HG02678 (cell line): ENCODE data around the gene INMT.

ENCODE experiments used
- ATAC-seq: cut with Tn5 transposase; IDR thresholded peaks from one replicate; pipeline ENCODE4 v1.9.1; 2021; ENCODE audit warnings: mild to moderate bottlenecking, moderate library complexity; ENCODE audit not compliant: unreplicated experiment

The INMT gene

DNA sequence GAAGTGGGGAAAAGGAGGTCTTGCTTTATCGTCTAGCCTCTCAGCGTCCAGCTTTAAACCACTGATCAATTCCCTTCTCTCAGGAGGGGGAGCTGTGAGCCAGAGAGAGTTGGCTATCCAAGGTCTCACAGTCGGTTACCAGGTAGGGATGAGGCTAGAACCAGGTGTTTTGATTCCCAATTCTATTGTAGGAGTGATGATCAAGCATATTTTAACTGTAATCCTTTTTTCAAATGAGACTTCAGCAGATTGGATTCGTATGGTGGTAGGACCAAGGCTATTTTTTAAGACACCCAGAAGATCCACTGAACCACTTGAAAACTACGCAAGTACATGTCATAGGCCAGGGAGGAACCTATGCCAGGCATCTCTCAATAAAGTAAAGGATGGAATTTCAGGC is 27.6 kb downstream of the INMT start:
- ATAC-seq, result no peak

DNA sequence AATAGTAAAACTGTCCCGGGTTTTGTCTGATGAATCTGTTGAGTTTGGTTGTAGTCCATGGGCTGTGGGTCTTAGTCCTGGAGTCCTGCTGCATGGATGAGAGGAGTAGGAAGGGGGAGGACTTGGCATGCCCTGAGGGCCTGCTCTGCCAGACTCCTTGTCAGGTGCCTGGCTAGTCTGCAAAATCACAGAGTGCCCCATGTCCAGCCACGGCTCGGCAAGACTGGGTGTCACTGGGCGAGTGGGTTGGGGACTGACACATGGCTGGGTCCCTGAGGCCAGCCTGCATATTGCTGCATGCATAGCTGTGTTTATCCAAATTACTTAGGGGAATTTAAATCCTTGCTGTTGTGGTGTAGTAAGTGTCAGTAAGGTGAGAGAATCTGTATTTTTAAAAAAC is 29.0 kb downstream of the INMT start:
- ATAC-seq, result no peak

DNA sequence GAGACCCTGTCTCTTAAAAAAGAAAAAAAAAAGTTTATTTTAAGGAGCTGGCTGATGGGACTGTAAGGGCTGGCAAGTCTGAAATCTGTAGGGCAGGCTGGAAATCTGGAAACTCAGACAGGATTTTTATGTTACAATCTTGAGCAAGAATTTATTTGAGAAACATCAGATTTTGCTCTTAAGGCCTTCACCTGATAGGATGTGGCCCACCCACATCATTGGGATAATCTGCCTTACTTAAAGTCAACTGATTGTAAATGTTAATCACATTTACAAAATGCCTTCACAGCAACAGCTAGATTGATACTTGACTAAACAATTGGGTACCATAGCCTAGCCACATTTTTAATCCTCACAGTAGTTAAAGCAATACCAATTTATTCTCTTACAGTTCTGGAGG is 30.8 kb downstream of the INMT start:
- ATAC-seq, result no peak

DNA sequence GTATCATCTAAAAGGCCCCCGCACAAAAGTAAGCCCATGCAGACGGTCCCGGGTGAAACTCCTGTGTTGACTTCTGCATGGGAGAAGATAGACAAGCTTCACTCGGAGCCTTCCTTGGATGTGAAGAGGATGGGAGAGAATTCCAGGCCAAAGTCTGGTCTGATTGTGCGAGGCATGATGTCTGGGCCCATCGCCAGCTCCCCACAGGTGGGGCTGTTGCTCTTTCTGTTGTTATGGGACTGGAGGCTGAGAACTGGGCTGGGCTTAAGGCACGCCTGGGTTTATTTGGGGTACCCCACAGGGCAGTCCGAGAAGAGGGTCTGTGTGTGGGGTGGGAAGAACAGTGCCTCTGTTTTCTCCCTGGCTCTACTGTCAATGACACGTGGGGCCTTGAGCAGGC is 33.9 kb downstream of the INMT start:
- ATAC-seq, result no peak

DNA sequence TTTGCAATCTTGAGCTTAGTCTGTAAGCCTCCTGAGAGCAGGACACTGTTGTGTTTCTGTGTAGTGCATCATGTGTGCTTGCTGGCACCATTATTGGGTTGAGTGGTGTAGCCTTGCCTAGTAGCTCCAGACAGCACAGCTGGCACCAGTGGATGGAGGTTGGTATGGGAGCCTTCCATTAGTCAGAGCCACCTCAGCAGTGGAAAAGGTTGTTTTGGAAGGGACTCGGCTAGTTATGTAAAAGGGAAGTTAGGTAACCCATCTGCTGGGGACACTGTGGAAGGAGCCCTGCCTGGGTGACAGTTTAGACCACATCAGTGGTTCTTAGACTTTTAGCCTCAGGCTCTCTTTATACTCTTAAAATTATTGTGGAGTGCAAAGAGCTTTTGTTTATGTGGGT is 35.6 kb downstream of the INMT start:
- no peak for ATAC-seq

DNA sequence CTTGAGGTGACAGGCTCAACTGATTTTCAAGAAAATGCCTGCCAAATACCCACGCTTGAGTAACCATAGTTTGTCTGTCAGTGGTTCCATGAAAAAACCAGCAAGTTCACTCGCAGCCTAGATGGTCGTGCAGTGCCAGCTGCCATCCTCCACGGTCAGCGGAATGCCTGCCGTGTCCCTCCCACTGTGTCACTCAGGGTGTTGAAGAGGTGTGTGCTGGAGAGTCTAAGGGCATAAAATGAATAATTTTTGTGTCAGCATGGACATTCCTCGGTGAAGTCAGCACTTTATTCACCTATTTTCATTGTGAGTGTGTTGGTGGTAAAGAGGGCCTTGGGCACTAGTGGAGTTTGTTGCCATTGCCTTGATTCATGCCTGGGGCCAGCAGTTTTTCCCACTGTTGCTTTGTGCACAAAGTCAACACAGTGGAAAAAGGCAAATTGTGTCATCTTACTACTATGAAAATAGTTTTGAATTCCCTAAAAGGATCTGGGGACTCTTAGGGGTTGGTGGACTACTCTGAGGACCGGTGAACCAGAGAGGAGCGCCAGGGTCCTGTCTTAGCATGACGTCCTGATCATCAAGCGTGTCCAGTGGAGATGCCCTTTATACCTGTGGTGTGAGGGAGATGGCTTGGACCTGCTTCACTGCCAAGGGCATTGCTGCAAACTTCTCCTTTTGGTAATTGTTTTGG is 36.9 kb downstream of the INMT start:
- ATAC-seq, result no peak

DNA sequence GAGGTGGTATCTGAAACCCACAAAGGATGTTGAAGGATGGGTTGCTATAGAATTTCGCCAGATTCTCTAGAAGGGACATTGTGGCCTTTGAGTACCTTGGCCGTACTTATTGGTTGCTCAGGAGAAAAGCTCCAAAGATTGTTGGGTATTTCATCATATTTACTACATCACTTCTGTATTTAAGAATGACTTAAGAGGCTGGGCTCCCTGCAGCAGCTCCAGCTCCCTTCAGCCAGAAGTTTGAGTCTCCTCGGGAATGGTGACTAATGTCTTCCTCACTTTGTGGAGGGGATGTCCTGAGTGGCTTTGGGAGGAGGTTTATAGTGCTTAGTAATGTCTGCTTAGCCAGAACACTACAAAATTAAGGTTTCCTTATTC is 37.4 kb downstream of the INMT start:
- no peak for ATAC-seq

DNA sequence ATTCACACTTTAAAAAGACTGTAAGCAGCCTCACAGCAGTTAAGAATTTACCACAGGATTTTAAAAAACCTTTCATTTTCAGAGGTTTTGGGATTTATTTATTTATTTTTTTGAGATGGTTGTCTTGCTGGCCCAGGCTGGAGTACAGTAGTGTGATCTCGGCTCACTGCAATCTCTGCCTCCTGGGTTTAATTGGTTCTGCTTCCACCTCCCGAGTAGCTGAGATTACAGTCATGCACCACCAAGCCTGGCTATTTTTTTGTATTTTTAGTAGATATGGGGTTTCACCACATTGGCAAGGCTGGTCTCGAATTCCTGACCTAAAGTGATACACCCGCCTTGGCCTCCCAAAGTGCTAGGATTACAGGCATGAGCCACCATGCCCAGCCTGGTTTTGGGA is 38.4 kb downstream of the INMT start:
- no peak for ATAC-seq

DNA sequence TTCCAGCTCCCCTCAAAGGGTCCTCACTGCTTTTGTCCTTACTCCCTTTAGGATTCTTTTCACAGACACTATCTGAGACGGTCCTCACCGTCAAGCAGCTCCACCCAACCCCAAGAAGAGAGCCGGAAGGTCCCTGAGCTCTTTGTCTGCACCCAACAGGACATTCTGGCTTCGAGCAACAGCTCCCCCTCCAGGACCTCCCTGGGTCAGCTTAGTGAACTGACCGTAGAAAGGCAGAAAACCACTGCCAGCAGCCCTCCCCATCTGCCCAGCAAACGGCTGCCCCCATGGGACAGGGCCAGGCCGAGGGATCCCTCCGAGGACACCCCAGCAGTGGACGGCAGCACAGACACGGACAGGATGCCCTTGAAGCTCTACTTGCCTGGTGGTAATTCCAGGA is 39.2 kb downstream of the INMT start:
- no peak for ATAC-seq

DNA sequence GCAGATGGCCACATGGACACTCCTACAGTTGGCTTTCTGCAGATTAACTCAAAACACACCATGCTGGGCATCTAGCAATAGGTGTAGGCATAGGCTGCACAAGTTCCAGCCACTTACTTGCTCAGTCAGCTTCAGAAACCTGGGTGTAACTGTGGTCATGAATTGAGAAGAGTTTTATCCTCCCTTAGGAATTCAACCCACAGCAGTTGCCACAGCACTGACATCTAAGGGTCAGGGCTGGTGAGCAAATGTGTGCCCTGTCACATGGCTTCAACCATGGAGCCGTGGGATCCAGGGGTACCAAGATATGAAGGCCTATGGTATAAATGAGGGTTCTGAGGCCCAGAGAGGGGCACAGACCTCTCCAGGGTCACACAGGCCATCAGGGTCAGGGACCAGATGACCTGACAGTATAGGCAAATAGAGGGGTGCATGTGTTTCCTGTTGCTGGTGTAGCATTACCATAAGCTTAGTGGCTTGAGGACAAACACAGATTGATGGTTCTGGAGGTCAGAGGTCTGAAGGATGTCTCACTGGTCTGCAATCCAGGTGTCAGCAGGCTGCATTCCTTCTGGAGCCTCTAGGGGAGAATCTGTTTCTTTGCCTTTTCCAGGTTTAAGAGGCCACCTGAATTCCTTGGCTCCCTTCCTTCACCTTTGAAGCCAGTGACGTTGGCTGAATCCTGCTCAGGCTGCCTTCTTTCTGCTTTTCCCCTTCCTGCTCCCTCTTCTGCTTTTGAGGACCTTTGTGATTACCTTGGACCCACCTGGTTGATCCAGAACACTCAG is 43.4 kb downstream of the INMT start:
- peak; percentile 31 for ATAC-seq

DNA sequence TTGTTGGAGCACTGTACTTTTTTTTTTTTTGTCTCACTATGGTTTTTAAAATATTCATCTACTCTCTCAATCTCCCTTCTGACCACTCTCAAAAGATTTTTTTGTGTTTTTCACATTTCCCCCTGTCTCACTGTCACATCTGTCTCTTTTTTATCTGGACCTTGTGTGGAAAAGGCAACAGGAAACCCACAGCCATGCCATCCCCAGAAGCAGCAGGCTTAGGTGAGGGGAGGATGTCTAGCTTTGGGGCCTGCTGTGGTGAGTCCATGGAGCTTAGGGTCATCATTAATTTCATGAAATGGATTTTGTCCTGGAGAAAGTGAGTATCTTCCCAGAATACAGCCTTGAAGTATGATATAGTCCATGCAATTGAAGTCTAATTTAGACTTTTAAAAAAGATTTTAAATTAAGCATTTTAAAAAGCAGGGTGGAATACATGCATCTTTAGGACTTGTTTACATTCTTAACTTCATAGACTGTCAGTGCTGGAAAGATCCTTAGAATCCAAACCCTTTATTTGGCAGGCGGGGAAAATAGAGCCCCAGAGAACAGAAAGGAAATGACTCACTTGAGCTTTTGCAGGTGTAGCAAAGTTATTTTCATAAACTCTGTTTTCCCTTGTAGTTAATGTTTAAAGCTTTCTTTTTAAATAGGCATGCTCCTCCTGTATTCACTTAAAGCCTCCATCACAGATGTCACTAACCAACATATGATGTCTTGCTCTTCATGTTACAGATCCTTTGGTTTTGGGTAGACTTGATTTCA is 44.4 kb downstream of the INMT start:
- no peak for ATAC-seq

DNA sequence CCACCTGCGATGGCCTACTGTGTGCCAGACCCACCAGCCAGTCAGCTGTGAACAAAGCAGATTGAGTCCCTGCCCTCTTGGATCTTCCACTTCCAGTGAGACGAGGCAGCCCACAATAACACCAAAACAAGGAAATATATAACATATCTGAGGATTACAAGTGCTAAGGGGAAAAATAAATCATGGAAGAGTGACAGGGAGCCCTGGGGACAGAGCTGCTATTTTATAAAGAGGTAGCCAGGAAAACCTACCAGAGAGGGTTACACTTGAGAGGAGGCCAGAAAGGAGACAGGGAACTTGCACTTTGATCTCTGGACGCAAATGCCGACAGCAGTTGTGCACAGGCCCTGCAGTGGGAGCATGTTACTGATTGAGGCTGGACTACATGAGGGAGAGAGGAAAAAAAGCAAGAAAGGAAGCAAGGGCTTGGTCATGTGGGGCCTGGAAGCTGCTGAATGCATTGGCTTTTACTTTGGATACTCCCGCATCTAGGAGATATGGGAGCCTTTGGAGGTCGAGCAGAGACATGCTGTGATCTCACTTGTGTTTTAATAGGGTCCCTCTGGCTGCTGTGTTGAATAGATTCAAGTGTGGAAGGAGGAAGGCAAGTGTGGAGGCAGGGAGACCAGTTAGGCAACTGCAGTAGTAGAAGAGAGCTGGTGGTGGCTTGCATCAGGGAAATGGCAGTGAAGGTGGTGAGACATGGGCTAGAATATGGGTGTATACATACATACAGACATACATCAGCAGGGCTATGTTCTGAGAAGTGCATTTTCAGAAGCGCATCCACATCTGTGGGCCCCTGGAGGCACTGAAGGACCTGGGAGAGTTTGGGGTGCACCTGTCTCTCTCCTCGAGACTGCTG is 45.5 kb downstream of the INMT start:
- no peak for ATAC-seq

DNA sequence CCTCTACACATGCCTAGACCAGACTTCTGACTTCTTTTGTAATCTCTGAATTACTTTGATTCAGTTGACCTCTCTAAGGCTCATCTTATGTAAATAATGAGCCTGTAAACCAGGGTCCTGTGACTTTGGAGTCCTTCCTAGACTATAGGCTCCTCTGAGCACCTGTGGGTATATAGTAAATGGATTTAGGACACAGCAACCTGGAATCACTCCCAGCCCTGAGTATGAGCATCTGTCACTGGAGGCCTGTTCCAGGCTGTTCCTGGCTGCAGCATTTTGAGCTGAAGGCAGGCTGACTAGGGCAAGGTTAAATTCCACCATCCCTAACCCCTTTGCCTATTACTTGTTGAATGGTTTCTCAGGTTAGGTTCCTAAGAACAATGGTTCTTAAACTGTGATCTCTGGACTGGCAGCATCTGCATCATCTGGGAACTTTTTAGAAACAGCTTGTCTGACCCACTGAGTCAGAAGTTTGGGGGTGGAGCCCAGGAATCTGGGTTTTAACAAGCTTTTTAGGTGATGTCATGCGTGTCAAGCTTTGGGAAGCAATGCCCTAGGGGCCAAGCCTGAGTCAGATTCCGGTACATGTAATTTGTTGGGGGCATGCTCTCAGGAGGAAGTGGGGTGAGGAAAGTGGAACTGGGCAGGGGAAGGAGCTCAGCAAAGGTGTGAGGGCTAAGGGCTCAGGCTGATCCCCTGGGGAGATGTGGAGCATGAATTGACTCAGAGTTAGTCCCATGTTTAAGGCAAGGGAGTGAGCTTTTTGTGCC is 47.5 kb downstream of the INMT start:
- ATAC-seq, result peak; percentile 65

DNA sequence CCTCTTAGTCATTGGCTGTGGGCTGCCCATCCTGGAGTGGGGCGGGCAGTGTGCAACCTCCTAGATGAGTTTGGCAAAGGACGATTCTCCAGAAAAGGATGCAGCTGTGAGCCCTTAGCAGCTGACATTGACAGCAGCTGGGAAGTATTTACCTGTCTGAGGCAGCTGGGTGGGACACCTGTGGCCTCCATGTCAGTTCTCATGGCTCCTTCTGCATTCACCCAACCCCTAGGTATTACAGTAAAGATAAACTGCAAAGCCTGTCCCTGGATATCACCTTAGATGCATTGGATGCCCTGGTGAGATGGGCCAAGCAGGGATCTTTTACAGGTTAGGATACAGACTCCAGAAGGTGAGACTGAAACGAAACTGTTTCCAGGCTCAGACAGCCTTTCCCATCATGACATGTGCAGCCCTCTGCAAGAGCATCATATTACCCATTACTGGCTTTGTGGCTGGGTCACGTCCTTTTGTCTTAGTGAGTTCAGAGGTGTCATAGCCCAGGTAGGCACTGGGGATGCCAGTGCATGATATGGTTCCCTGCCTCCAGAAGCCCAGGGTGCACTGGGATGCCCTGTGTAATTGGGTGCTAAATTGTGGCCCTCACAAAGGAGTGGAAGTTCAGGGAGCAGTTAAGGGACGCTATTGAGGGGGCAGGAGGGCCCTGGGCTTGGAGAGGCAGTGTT is 48.2 kb downstream of the INMT start:
- no peak for ATAC-seq

DNA sequence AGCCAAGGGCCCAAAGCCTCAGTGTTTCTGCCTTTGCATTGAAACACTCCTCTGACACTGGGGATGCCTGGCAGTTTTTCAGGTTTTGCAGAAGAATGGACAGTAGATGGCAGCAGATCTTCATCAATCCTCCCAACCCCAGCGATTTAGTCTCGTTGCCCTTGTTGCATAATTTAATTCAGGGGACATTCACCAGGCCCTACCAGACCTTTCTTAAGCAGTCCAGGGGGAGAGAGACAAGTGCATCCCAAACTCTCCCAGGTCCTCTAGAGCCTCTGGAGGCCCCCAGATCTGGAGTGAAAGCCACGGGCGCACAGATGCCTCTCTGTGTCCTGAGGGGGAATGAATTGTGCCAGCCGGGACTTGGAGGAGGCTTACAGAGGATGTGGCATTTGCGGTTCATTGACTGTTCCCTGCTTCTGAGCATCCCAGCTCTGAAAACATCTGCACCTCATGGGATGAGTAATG is 48.9 kb downstream of the INMT start:
- ATAC-seq, result peak; percentile 31

DNA sequence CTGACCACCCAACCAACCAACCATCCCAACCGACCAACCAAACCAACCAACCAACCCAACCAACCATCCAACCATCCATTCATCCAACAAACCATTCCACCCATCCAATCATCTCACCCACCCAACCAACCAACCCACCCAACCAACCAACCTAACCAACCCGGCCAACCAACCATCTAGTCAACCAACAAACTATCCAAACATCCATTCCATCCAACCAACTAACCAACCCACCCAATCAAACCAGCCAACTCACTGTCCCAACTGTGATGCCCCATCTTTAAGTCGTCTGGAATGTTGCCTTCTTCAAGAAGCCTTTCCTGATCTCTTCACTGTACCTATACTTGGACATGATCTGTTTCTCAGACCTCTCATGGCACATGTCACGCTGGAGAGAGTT is 50.9 kb downstream of the INMT start:
- ATAC-seq, result no peak

DNA sequence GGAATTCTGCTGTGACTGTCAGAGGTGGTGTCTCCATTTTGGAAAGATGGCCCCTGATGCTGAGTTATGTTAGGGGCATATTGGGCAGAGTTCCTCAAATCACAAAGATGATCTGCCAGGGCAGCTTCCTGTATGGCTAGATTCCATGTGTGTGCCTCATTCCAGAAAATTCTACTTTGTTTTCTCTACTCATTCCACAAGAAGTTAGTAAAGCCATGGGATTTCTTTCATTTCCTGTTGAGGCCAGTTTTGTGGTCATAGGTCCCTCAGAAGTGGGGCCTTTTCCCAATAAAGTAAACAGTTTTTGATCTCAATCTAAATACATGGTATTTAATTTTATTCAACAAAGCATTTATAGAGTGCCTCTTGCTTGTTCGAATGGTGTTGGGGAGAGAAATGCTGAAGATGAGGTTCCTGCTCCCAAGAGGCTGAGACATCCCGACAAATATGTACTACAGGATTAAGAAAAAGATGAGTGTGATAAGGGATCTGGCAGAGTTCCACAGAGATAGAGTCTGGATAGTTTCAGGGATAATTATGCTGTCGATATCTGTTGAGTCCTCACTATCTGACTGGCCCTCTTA is 52.2 kb downstream of the INMT start:
- ATAC-seq, result no peak

DNA sequence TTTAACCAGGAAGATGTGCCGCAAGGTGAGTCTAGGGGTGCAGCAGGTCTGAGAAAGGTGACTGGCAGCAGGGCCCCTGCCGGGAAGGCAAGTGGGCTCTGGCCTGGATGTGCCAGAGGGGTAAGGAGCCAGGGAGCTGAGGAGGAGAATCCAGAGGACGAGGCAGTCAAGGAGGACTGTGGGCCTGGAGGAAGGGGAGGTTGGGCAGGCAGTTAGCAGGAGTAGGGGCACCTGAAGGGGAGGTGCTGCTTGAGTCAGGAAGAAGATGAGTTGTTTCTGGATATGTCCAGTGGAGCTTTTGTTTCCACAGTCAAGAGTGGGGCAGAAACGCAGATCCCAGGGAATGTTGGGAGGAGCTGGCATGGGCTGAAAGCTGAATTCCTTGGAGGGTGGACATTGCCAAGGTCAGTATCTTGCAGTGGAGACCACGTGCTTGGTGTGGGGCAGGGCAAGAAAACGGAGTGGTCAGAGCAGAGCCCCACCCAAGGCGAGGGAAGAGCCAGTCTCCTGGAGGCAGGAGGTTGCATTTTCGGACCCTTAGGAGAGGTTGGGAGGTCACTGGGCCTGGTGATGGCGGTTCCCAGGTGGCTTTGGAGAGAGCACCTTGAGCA is 53.3 kb downstream of the INMT start:
- no peak for ATAC-seq

DNA sequence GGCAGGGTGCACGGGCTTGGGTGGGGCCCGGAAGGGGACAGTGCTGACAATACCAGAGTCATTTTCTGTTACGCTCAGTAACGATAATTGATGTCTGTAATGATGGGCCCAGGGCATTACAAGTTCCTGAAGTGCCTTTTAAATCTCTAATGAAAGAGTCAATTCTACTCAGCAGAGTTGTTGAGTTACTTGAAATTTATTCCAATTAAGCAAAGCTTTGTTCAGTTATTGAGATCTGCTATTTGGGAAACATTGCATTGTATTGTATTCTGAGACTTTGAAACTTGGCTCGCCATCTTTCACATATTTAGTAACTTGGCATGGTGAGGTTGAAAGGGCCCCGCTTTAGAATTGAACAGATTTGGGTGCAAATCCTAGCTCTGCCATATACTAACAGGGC is 54.0 kb downstream of the INMT start:
- ATAC-seq, result no peak
